ENCODE results near the gene MUC6. TPM values are rescaled to one million over a fixed set of nuclear protein-coding genes. Genes with fewer than 3 reads are reported as not detected.

MUC6 gene
- total and polyA plus RNA-seq, 9 of the 15 experiments (the other 6 are each of a cell fraction or from before 2014, with no cell fraction given): not detected

DNA sequence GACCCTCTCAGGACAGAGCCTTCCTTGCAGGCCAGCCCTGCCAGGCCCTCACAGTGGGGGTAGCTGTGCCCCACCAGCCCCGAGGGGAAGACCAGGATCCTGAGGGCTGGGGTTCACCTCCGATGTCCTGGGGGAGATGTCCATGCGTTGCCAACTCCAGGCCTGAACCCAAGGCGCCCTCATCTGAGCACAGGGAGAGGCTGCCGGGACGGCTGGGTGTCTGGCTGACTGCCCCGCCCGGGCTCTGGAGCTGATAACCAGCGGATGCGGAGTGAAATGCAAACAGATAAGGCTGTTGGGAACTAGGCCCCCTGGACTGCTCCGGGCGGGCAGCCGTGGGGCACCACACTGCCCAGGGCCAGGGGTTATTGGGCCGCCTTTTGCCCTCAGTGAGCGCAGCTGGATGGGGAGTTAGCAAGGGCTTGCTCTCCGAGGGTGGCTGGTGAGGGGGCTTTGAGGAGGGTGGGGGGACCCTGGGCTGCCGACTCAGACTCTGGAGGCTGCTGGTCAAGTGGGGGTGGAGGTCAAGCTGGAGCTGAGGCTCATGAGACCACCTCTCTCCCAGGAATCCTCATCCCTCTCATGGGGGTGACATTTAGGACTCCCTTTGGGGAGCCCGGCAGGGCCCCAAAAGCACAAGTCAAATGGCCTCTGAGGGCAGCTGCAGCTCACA lies 5.6 kb upstream of the MUC6 start:
- no peak overlapping the region for H3K27ac ChIP-seq (ENCODE audit: extremely low read depth, low read depth, low read length)
- H3K4me2 ChIP-seq (ENCODE audit: insufficient read depth, low read length): no peak overlapping the region
- intact Hi-C loops (cut with micrococcal nuclease): no loop called here
- H3K79me2 ChIP-seq (ENCODE audit: control insufficient read depth, insufficient read depth, low read length): no peaks in the 10 kb centered on the region
- FAIRE-seq (no peak), ATAC-seq (peak; percentile 82), DNase-seq (ENCODE audit: extremely low read depth in 1 of 4, low spot score in 3 of 4) (peak; percentile 58 to 66 (median 62))
- H3K9me3 ChIP-seq (replicated peaks; ENCODE audit: control insufficient read depth, insufficient read depth, low read depth, low read length): no peaks in the 10 kb centered on the region
- ChIA-PET POLR2A (interaction anchor here (0.9 kb wide), 1 partner anchor 23 kb away, joined by 3 read pairs; no protein-coding TSS in a partner anchor), CTCF (ENCODE audit: low intra/inter-chr PET ratio) (no interaction called here)
- H3K27me3 ChIP-seq (ENCODE audit: control insufficient read depth in 2 of 2, insufficient read depth in 2 of 2, low read length in 2 of 2): peaks cover 11 to 44% of the 10 kb centered on the region in 2 experiments
- in situ Hi-C loops (cut with MboI): no loop called here
- H3K36me3 ChIP-seq (ENCODE audit: control insufficient read depth, insufficient read depth, low read length): no peaks in the 10 kb centered on the region
- H4K20me1 ChIP-seq (replicated peaks; ENCODE audit: control insufficient read depth, insufficient read depth, low read length): peaks cover 15% of the 10 kb centered on the region; the same call in 1 of the 2 replicates
- peak overlapping the region in 1 of 2 experiments; percentile 78; a peak in 2 of 4 replicates for H3K9ac ChIP-seq (ENCODE audit: insufficient read depth in 1 of 2, low read depth in 2 of 2, low read length in 2 of 2)
- H3K4me3 ChIP-seq: no peak overlapping the region
- WGBS (ENCODE audit: insufficient coverage, low coverage, missing lambda C conversion rate): 1% methylated on average over 13 of the region's 18 CpGs
- H3K4me1 ChIP-seq (replicated peaks in 1 of 2; ENCODE audit: control insufficient read depth in 2 of 2, insufficient read depth in 2 of 2, low read length in 2 of 2): peaks cover 0 to 44% of the 10 kb centered on the region in 2 experiments; a peak in 2 of 5 replicates
- no TSS peak for BruUV-seq (replicated peaks)
- no peaks in the 10 kb centered on the region for H3K9me1 ChIP-seq (ENCODE audit: control insufficient read depth, insufficient read depth, low read length)
- H2AFZ ChIP-seq (ENCODE audit: low read depth, low read length): no peak overlapping the region
- 0 out of 2 replicates have a peak, but pooled peaks have one; percentile 20 for TF ChIP-seq NCOR1 (IDR thresholded peaks at IDR 0.05)
- TF ChIP-seq, protein P1, sequence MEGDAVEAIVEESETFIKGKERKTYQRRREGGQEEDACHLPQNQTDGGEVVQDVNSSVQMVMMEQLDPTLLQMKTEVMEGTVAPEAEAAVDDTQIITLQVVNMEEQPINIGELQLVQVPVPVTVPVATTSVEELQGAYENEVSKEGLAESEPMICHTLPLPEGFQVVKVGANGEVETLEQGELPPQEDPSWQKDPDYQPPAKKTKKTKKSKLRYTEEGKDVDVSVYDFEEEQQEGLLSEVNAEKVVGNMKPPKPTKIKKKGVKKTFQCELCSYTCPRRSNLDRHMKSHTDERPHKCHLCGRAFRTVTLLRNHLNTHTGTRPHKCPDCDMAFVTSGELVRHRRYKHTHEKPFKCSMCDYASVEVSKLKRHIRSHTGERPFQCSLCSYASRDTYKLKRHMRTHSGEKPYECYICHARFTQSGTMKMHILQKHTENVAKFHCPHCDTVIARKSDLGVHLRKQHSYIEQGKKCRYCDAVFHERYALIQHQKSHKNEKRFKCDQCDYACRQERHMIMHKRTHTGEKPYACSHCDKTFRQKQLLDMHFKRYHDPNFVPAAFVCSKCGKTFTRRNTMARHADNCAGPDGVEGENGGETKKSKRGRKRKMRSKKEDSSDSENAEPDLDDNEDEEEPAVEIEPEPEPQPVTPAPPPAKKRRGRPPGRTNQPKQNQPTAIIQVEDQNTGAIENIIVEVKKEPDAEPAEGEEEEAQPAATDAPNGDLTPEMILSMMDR (IDR thresholded peaks at IDR 0.05 in 2 of 3, conservative IDR thresholded peaks at IDR 0.05 in 1 of 3; ENCODE audit: insufficient read depth in 2 of 3, low read depth in 1 of 3, low read length in 3 of 3): peak; percentile 22 to 44 (median 27); a peak in 3 of 6 replicates
- TF ChIP-seq CCNT2 (IDR thresholded peaks at IDR 0.05; ENCODE audit: borderline replicate concordance, extremely low read depth, insufficient read length, low read depth, low read length): peak; percentile 60
- TF ChIP-seq SMARCA4 (IDR thresholded peaks at IDR 0.05): peak; percentile 44; the same call in 1 of the 2 replicates
- peak; percentile 51 for TF ChIP-seq ETV1 (tag; conservative IDR thresholded peaks at IDR 0.05; ENCODE audit: low read depth)
- TF ChIP-seq, protein P2, sequence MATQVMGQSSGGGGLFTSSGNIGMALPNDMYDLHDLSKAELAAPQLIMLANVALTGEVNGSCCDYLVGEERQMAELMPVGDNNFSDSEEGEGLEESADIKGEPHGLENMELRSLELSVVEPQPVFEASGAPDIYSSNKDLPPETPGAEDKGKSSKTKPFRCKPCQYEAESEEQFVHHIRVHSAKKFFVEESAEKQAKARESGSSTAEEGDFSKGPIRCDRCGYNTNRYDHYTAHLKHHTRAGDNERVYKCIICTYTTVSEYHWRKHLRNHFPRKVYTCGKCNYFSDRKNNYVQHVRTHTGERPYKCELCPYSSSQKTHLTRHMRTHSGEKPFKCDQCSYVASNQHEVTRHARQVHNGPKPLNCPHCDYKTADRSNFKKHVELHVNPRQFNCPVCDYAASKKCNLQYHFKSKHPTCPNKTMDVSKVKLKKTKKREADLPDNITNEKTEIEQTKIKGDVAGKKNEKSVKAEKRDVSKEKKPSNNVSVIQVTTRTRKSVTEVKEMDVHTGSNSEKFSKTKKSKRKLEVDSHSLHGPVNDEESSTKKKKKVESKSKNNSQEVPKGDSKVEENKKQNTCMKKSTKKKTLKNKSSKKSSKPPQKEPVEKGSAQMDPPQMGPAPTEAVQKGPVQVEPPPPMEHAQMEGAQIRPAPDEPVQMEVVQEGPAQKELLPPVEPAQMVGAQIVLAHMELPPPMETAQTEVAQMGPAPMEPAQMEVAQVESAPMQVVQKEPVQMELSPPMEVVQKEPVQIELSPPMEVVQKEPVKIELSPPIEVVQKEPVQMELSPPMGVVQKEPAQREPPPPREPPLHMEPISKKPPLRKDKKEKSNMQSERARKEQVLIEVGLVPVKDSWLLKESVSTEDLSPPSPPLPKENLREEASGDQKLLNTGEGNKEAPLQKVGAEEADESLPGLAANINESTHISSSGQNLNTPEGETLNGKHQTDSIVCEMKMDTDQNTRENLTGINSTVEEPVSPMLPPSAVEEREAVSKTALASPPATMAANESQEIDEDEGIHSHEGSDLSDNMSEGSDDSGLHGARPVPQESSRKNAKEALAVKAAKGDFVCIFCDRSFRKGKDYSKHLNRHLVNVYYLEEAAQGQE (IDR thresholded peaks at IDR 0.05; ENCODE audit: borderline replicate concordance): peak; percentile 26; the same call in 1 of the 2 replicates
- TF ChIP-seq, protein P2 (CRISPR knock-in tag; IDR thresholded peaks at IDR 0.05; ENCODE audit: low read depth): no peak
- TF ChIP-seq CXXC5 (CRISPR knock-in tag; IDR thresholded peaks at IDR 0.05): peak; percentile 66
- TF ChIP-seq SMAD4 (CRISPR knock-in tag; conservative IDR thresholded peaks at IDR 0.05): peak; percentile 69
- TF ChIP-seq TAL1 (IDR thresholded peaks at IDR 0.05): peak; percentile 47; the same call in 1 of the 2 replicates
- TF ChIP-seq MYNN (IDR thresholded peaks at IDR 0.05): peak; percentile 42; the same call in 1 of the 2 replicates
- no peak for TF ChIP-seq MYNN (CRISPR knock-in tag; IDR thresholded peaks at IDR 0.05)
- TF ChIP-seq ARID1B (IDR thresholded peaks at IDR 0.05): peak; percentile 71

Measured in K562 (cell line).